ENCODE measurements around the gene MADD. TPM values are rescaled to one million over a fixed set of nuclear protein-coding genes. Genes with fewer than 3 reads are reported as not detected.

Gene MADD
- total RNA-seq, 1 donor from 2014 or later, result 20.2 TPM

DNA sequence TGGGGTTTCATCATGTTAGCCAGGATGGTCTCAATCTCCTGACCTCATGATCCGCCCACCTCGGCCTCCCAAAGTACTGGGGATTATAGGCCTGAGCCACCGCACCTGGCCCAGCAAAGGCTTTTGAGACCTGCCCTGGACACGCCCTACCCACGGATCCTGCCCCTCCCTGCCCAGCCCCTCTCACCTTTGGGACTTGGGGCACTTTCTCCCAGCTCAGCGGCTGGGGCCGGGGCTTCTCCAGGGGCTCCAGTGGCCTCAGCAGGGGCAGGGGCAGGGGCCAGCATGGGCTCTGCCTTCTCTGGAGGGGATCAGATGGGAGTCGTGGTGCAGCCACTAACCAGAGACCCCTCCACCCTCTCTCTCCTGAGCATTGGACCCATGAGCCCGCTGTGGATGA is 80.4 kb downstream of the MADD start:
- Histone ChIP-seq H3K36me3 (ENCODE audit: control insufficient read depth, insufficient read depth, low read length) (no peaks in the 10 kb centered on the region), H3K4me3 (ENCODE audit: low read depth, low read length) (no peak overlapping the region), H3K27me3 (ENCODE audit: control insufficient read depth, insufficient read depth, low read length) (peaks cover 4% of the 10 kb centered on the region)
- DNase-seq (ENCODE audit: low read depth), result no peak
- TF ChIP-seq, protein P1, sequence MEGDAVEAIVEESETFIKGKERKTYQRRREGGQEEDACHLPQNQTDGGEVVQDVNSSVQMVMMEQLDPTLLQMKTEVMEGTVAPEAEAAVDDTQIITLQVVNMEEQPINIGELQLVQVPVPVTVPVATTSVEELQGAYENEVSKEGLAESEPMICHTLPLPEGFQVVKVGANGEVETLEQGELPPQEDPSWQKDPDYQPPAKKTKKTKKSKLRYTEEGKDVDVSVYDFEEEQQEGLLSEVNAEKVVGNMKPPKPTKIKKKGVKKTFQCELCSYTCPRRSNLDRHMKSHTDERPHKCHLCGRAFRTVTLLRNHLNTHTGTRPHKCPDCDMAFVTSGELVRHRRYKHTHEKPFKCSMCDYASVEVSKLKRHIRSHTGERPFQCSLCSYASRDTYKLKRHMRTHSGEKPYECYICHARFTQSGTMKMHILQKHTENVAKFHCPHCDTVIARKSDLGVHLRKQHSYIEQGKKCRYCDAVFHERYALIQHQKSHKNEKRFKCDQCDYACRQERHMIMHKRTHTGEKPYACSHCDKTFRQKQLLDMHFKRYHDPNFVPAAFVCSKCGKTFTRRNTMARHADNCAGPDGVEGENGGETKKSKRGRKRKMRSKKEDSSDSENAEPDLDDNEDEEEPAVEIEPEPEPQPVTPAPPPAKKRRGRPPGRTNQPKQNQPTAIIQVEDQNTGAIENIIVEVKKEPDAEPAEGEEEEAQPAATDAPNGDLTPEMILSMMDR (IDR thresholded peaks at IDR 0.05; ENCODE audit: insufficient read depth, low read length, poor library complexity, severe bottlenecking), result no peak

DNA sequence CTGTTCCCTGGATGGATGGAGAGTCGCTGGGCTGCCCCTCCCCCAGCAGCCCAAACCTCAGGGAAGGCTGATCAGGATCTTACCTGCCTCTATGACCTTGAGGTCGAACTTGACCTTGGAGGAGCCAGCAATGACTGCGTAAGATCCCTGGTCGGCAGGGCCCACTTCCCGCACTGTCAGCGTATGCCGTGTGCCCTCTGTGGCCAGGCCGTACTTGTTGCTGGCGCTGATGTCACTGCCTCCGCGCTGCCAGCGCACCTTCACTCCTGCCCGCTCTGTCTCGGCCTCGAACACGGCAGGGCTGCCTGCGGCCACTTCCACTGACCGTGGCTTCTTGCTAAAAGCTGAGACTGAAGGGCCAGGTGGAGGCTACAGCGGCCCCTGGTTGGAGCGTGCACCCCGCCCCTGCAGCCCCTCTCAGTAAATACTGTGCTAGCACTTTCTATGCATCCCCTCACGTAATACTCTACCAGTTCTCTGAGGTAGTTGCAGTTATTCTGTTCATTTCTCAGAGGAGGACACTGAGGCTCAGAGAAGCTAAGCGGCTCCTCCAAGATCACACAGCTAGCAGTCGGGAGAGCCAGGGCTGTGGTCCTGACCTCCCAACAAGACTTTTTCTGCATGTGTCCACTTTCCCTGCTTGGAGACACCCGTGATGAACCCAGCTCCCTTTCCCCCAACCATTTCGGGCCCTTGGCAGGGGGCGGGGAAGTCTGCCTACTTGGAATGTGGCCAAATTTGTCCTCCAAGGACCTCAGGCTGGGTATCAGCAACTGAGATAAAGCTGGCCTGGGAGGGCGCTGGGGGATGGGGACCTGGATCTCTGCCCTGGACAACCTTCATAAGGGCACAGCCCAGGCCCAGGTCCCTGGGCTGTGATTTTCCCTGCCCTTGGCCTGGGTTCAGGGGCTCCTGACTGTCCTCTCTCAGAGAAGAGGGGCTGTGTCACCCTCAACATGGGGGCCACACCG is 81.5 kb downstream of the MADD start:
- Histone ChIP-seq H3K27me3 (ENCODE audit: control insufficient read depth, insufficient read depth, low read length) (peaks cover 4% of the 10 kb centered on the region), H3K4me3 (ENCODE audit: low read depth, low read length) (no peak overlapping the region), H3K36me3 (ENCODE audit: control insufficient read depth, insufficient read depth, low read length) (no peaks in the 10 kb centered on the region)
- no peak for DNase-seq (ENCODE audit: low read depth)
- TF ChIP-seq, protein P1 (IDR thresholded peaks at IDR 0.05; ENCODE audit: insufficient read depth, low read length, poor library complexity, severe bottlenecking), result no peak

DNA sequence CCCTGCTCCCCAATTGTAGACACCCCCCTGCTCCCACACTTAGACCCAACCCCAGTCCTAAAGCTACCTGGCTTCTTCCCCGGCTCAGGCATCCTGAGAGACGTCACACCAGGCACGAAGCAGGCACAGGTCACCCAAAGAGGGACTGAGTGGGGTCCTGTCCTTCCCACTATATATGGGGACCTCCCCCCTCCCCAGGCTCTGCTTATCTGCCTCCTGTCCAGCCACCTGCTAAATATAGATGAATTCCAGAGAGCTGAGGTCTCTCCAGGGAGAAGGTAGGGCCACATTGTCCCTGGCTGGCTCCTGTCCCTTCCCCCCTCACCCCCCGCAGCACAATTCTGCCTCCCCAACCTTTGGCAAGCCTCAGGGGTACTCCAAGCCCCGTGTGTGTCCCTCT is 82.6 kb downstream of the MADD start, which contains the start of gene MYBPC3:
TSS of gene MYBPC3 (minus strand) at position 147 of the 400 bp plus-strand sequence. CDS start at position 92, 55 bp downstream.
- Histone ChIP-seq H3K27me3 (ENCODE audit: control insufficient read depth, insufficient read depth, low read length) (peaks cover under 1% of the 10 kb centered on the region), H3K4me3 (ENCODE audit: low read depth, low read length) (no peak within 1 kb of the TSS), H3K36me3 (ENCODE audit: control insufficient read depth, insufficient read depth, low read length) (no peaks in the 10 kb centered on the region)
- TF ChIP-seq, protein P1 (IDR thresholded peaks at IDR 0.05; ENCODE audit: insufficient read depth, low read length, poor library complexity, severe bottlenecking), result no peak
- DNase-seq (ENCODE audit: low read depth), result no peak

DNA sequence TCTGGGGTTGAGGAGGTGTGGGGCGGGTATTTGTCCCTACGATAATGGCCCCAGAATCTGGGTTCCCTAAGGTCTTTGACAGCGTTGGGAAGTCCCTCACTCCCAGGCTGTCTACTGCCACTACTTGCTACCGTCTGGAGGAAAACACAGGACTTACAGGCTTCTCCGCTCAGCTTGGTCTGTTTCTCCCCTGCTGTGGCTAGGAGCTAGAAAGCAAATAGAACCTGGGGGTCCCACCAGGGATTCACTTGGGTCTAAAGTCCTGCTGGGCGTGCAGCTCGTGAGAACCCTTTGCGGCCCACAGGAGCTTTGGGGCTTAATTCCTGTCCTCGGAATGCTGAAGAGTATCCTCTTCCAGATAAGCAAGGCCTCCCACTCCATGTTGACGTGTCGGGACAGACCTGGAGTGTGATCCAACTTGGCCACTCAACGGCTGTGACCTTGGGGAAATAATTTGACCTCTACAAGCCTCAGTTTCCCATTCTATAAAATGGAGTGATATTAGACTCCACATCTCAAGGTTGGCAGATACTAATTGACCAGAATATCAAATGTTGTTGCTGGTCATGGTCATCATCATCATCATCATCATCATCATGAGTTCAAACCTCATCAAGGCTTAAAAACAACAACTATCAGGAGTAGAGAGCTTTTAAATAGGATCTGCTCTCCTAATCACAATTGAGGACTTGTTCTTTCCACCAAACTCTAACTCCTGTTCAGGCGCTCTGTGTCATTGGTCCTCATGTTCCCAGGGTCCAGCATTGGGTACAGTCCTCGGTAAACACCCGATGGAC is 84.2 kb downstream of the MADD start:
- no peak overlapping the region for H3K4me3 ChIP-seq (ENCODE audit: low read depth, low read length)
- DNase-seq (ENCODE audit: low read depth), result no peak
- TF ChIP-seq, protein P1 (IDR thresholded peaks at IDR 0.05; ENCODE audit: insufficient read depth, low read length, poor library complexity, severe bottlenecking), result no peak
- no peaks in the 10 kb centered on the region for H3K36me3 ChIP-seq (ENCODE audit: control insufficient read depth, insufficient read depth, low read length)
- no peaks in the 10 kb centered on the region for H3K27me3 ChIP-seq (ENCODE audit: control insufficient read depth, insufficient read depth, low read length)

DNA sequence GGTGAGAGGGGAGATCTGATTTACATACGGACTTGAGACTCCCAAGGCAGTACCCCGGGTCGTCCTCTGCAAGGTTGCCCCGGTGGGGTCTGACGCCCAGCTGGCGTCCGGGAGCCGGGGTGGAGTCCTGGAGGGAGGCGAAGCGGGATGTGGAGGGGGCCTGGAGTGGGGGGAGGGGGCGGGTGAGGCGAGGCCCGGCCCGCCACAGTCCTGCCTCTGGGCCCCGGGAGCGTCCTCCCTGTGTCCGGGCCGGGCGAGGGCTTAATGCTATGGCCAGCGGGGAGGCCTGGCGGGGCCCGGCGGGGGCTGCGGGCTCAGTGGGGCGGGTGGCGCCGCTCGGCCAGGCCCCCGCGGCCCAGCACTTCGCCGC is 85.0 kb downstream of the MADD start:
- no peak for DNase-seq (ENCODE audit: low read depth)
- TF ChIP-seq, protein P1 (IDR thresholded peaks at IDR 0.05; ENCODE audit: insufficient read depth, low read length, poor library complexity, severe bottlenecking), result no peak
- Histone ChIP-seq H3K4me3 (ENCODE audit: low read depth, low read length) (peak overlapping the region; percentile 23), H3K27me3 (ENCODE audit: control insufficient read depth, insufficient read depth, low read length) (no peaks in the 10 kb centered on the region), H3K36me3 (ENCODE audit: control insufficient read depth, insufficient read depth, low read length) (no peaks in the 10 kb centered on the region)

All from kidney epithelial cell (primary cell).